HepG2 (cell line): ENCODE measurements around the gene RPS2. TPM values are rescaled to one million over a fixed set of nuclear protein-coding genes. Genes with fewer than 3 reads are reported as not detected.
A peak's percentile ranks its signal among the peaks of the same experiment; 100 is the strongest.

Source experiments
- ADNP ChIP-seq: sonication (generic); formaldehyde crosslinking; IDR thresholded peaks from 2 replicates; pipeline ENCODE4 v1.4.0; 2020; ENCODE audit warnings: missing genetic modification reagents
- AHR ChIP-seq: IDR thresholded peaks from 2 replicates; pipeline ENCODE4 v1.6.1; 2018; ENCODE audit warnings: missing genetic modification reagents, missing compliant biosample characterization
- CBX5 ChIP-seq: sonication (generic); formaldehyde crosslinking; IDR thresholded peaks from 2 replicates; pipeline ENCODE4 v1.4.0; 2020; ENCODE audit warnings: missing genetic modification reagents, borderline replicate concordance
- HMGA1 ChIP-seq: sonication (generic); formaldehyde crosslinking; conservative IDR thresholded peaks from 2 replicates; pipeline ENCODE4 v1.4.0; 2020; ENCODE audit warnings: missing genetic modification reagents
- NFAT5 ChIP-seq: sonication (generic); formaldehyde crosslinking; IDR thresholded peaks from 2 replicates; pipeline ENCODE4 v1.4.0; 2020; ENCODE audit warnings: missing genetic modification reagents
- NFRKB ChIP-seq: fragments of 450-650 bp; IDR thresholded peaks from 2 replicates; pipeline ENCODE4 v1.6.1; 2017
- POLR2G ChIP-seq: fragments of 200-400 bp; formaldehyde crosslinking; IDR thresholded peaks from 2 replicates; pipeline ENCODE4 v1.6.1; 2018; ENCODE audit warnings: mild to moderate bottlenecking, low read depth, low read length, moderate library complexity
- TBX2 ChIP-seq: sonication (generic); formaldehyde crosslinking; IDR thresholded peaks from 2 replicates; pipeline ENCODE4 v1.5.0; 2020; ENCODE audit warnings: missing genetic modification reagents, mild to moderate bottlenecking, borderline replicate concordance
- TFDP2 ChIP-seq: sonication (generic); formaldehyde crosslinking; IDR thresholded peaks from 2 replicates; pipeline ENCODE4 v1.4.0; 2020; ENCODE audit warnings: missing genetic modification reagents
- ZFP37 ChIP-seq: sonication (generic); formaldehyde crosslinking; IDR thresholded peaks from 2 replicates; pipeline ENCODE4 v1.4.0; 2020; ENCODE audit warnings: missing genetic modification reagents, borderline replicate concordance
- ZNF138 ChIP-seq: sonication (generic); formaldehyde crosslinking; IDR thresholded peaks from 2 replicates; pipeline ENCODE4 v1.5.0; 2020; ENCODE audit warnings: mild to moderate bottlenecking, low read depth, missing genetic modification reagents
- ZNF329 ChIP-seq: sonication (generic); formaldehyde crosslinking; IDR thresholded peaks from 2 replicates; pipeline ENCODE4 v1.9.0; 2021; ENCODE audit warnings: low read depth, mild to moderate bottlenecking, missing genetic modification reagents
- ZNF546 ChIP-seq: sonication (generic); formaldehyde crosslinking; conservative IDR thresholded peaks from 2 replicates; pipeline ENCODE4 v1.8.1; 2023; ENCODE audit warnings: mild to moderate bottlenecking, missing genetic modification reagents
- ZNF770 ChIP-seq: sonication (generic); formaldehyde crosslinking; IDR thresholded peaks from 2 replicates; pipeline ENCODE4 v1.5.0; 2020; ENCODE audit warnings: mild to moderate bottlenecking, missing genetic modification reagents
- polyA plus RNA-seq, 8 experiments: library from polyadenylated mRNA; depleted of rRNA in 3 of 8; stranded (reverse) in 7 of 8; unstranded in 1 of 8; fragments of >200 nt; fragmentation: Illumina TruSeq in 4 of 8; extraction: Trizol in 4 of 8; gene quantifications; 2 replicates each; pipeline versions ENCODE4 v1.2.1 to v1.2.3, GENCODE V29; 2011 to 2016; ENCODE audit warnings: low read depth in 4 of 8, missing spikeins in 1 of 8, mixed read lengths in 1 of 8; ENCODE audit not compliant: insufficient read depth in 1 of 8
- total RNA-seq, 5 experiments: library from RNA; depleted of rRNA; stranded (reverse); fragments of >200 nt; fragmentation: Illumina TruSeq; extraction: Trizol; gene quantifications; 2 replicates each; pipeline ENCODE4 v1.2.3, GENCODE V29; 2016; ENCODE audit warnings: low read depth in 1 of 5
- TF ChIP-seq, protein P1 (sequence below), 2 experiments: sonication (generic) in 1 of 2; formaldehyde crosslinking in 1 of 2; IDR thresholded peaks; 2 replicates each; pipeline versions ENCODE4 v1.4.0 to v1.6.1; 2018 to 2020; ENCODE audit warnings: missing genetic modification reagents in 2 of 2, borderline replicate concordance in 1 of 2, low read depth in 1 of 2, mild to moderate bottlenecking in 1 of 2, missing biosample characterization in 1 of 2

The RPS2 gene
- total and polyA plus RNA-seq, 2 of the 13 experiments (the other 11 are each of a cell fraction or from before 2014, with no cell fraction given): 1,908 to 4,514 TPM

DNA sequence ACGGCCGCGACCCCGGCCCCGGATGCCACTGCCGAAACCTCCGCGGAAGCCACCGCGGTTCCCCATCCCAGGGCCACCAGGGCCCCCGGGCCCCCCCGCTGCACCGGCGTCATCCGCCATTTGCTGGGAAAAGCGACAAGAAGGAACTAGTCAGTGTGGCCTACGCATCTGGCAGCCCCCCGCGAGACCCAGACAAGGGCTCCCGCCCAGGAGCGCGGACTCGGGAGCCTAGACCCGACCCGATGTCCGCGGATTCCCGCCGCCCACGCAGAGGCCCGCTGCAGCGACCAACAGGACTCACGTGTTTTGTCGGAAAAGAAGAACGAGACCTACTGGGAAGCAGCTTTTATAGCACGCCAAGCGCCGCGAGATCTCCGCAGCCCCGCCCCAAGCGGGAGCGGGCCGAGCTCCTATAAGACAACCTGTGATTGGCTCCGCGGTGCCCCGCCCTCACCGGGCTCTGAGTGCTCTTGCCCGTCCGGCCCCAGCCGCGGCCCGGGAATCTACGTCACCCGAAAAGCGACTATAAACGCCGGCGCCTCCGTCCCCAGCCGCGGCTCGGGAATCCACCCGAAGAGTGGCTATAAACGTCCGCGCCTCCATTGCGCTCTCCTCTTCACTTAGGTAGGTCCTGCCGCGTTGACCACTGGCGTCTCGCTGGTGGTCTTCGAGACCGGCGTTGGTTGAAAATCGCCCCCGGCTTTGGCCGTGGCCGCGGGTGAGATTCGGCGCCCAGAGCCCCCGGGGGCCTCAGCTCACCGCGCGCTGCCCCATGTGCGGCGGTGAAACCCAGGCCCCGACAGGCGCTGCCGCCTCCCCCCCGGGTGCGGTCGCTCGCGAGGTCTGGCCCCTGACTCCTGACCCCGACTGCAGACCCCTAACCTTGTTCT is at the start of gene RPS2 (continued):
- TF ChIP-seq AHR: peak; percentile 92; the same call in 1 of the 2 replicates
- TF ChIP-seq HMGA1: no peak
- no peak for TF ChIP-seq ADNP (CRISPR knock-in tag)
- no peak; the same call in 1 of the 2 replicates for TF ChIP-seq ZNF546 (CRISPR knock-in tag)
- no peak for TF ChIP-seq NFRKB
- peak; percentile 58; the same call in 1 of the 2 replicates for TF ChIP-seq ZFP37 (CRISPR knock-in tag)
- TF ChIP-seq POLR2G: peak; percentile 100
- TF ChIP-seq, protein P1, sequence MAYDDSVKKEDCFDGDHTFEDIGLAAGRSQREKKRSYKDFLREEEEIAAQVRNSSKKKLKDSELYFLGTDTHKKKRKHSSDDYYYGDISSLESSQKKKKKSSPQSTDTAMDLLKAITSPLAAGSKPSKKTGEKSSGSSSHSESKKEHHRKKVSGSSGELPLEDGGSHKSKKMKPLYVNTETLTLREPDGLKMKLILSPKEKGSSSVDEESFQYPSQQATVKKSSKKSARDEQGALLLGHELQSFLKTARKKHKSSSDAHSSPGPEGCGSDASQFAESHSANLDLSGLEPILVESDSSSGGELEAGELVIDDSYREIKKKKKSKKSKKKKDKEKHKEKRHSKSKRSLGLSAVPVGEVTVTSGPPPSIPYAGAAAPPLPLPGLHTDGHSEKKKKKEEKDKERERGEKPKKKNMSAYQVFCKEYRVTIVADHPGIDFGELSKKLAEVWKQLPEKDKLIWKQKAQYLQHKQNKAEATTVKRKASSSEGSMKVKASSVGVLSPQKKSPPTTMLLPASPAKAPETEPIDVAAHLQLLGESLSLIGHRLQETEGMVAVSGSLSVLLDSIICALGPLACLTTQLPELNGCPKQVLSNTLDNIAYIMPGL (CRISPR knock-in tag; IDR thresholded peaks at IDR 0.05; ENCODE audit: borderline replicate concordance in 1 of 2, low read depth in 1 of 2): peak; percentile 51 to 75; a peak in 3 of 4 replicates
- no peak; the same call in 1 of the 2 replicates for TF ChIP-seq CBX5
- peak; percentile 56; the same call in 1 of the 2 replicates for TF ChIP-seq NFAT5 (CRISPR knock-in tag)
- TF ChIP-seq TFDP2 (CRISPR knock-in tag): peak; percentile 88
- no peak; the same call in 1 of the 2 replicates for TF ChIP-seq ZNF770 (CRISPR knock-in tag)
- TF ChIP-seq ZNF138 (CRISPR knock-in tag): peak; percentile 74
- TF ChIP-seq ZNF329 (CRISPR knock-in tag): peak; percentile 40; the same call in 1 of the 2 replicates
- peak; percentile 45; the same call in 1 of the 2 replicates for TF ChIP-seq TBX2 (CRISPR knock-in tag)
